Skin epidermis (tissue), 12 donors: ENCODE results near the gene LRRC4B.
A peak's percentile ranks its signal among the peaks of the same experiment; 100 is the strongest.
"Not testable (repeated sequence)": the region's sequence is repeated elsewhere in the genome, so short reads cannot be mapped to it uniquely, and the experiment has no call there.

ENCODE experiments used
- H3K27ac ChIP-seq, 21 experiments: fragments of 200-600 bp; sonication (generic) in 11 of 21; one replicate each; pipeline ENCODE4 v1.5.0; 2020; ENCODE audit warnings: mild to moderate bottlenecking in 3 of 21, inconsistent platforms in 2 of 21, moderate library complexity in 2 of 21
- H3K4me3 ChIP-seq, 7 experiments: fragments of 200-600 bp; sonication (generic) in 2 of 7; one replicate each; pipeline ENCODE4 v1.5.0; 2020; ENCODE audit warnings: inconsistent platforms in 2 of 7, mild to moderate bottlenecking in 2 of 7, moderate library complexity in 1 of 7

LRRC4B gene

GRCh38 chr19:50567882-50568727 lies at the start of gene LRRC4B:
Gene LRRC4B, minus strand, starts transcription at chr19:50568435. Its CDS starts 19,597 bp downstream, at chr19:50548838.
- no peak within 1 kb of the TSS for H3K27ac ChIP-seq
- H3K4me3 ChIP-seq: peak within 1 kb of the TSS in 1 of 7 experiments; percentile 25

DNA sequence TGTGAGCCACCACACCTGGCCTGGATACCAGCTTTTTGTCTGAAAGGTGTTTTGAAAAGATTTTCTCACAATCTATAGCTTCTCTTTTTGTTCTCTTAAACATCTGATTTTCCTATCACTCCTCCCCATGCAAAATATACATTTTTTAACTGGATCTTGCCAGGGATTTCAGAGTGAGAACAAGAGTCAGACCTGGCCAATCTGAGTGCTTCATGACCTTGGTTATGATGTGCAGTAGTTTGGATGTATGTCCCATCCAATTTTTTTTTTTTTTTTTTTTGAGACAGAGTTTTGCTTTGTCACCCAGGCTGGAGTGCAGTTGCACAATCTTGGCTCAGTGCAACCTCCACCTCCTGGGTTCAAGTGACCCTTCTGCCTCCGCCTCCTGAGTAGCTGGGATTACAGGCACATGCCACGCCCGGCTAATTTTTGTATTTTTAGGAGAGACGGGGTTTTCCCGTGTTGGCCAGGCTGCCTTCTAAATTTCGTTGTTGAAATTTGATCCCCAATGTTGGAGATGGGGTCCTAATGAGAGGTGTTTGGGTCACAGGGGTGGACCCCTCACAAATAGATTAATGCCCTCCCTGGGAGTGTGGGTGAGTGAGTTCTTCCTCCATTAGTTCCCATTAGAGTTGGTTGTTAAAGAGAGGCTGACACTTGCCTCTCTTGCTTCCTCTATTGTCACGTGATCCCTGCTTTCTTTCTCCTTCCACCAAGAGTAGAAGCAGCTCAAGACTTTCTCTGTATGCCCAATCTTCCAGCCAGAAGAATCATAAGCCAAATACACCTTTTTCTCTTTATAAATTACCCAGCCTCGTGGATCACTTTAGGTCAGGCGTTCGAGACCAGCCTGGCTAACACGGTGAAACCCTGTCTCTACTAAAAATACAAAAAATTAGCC lies 44.5 kb upstream of the LRRC4B start:
- H3K4me3 ChIP-seq: not testable (repeated sequence)

DNA sequence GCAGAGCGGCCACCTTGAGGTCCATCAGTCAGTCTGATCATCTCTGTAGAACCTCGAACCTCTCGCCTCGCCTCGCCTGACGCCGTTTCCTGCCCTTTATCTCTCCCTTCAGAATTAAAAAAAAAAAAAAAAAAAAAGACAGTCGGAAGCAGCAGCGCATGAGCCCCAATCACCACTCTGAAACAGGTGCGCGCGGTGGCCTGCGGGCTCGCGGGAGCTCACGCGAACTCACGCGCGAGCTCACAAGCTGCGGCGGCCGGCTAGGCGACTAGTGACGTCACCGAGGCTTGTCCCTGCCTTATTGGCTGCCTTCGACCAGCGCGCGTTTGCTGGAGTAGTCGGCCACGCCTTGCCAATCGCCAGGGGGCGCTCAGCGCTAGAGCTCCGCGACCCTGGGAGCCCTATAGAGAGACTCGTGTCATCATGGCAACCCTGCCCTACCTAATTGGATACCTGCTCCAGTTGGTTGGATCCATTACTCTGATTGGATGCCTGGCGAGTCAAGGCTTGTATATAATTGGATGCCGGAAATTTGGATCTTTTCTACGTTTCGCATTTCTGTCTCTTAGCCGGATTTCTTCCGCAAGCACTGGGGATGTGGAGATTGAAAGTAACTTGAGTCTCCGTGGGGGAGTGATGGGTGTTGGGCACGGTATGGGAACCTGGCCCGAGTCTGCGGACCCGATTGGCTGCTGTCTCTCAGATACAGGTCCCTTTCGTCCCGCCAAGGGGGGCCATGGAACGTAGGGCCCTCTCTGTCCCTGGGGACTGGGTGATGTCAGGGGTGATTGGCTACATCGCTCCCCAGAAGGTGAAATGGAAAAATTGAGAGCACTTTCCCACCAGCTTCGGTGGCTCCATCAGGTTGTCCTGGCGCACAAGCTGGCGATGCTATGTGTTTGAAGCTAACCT lies 39.9 kb upstream of the LRRC4B start:
- Histone ChIP-seq H3K4me3 (no peak overlapping the region), H3K27ac (no peak overlapping the region)

More for the DNA sequence above, 44.5 kb upstream of the LRRC4B start:
- H3K27ac ChIP-seq: not testable (repeated sequence)

DNA sequence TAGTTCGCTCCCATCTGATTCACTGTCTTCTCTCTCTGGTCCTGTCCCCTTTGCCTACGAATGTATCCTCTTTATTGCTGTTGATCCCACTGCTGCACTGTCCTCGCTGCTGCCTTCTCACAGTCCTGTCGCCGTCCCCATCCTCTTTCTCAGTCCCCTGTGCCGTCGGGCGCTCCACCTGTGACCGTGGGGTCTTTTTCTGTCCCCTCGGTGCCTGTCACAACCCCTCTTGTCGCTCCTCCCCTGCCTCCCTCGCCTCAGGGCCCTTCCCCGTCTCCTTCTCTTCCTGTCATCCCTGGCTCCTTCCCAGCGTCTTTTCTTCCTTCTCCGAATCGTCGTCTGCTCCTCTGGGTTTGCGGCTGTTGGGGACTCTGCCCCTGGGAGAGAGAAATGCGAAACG lies 39.2 kb upstream of the LRRC4B start:
- no peak overlapping the region for H3K4me3 ChIP-seq

GRCh38 chr19:50606059-50606836 lies 38.0 kb upstream of the LRRC4B start:
- not testable (repeated sequence) for H3K27ac ChIP-seq, H3K4me3 ChIP-seq

More for the DNA sequence above, 39.2 kb upstream of the LRRC4B start:
- H3K27ac ChIP-seq: no peak overlapping the region

DNA sequence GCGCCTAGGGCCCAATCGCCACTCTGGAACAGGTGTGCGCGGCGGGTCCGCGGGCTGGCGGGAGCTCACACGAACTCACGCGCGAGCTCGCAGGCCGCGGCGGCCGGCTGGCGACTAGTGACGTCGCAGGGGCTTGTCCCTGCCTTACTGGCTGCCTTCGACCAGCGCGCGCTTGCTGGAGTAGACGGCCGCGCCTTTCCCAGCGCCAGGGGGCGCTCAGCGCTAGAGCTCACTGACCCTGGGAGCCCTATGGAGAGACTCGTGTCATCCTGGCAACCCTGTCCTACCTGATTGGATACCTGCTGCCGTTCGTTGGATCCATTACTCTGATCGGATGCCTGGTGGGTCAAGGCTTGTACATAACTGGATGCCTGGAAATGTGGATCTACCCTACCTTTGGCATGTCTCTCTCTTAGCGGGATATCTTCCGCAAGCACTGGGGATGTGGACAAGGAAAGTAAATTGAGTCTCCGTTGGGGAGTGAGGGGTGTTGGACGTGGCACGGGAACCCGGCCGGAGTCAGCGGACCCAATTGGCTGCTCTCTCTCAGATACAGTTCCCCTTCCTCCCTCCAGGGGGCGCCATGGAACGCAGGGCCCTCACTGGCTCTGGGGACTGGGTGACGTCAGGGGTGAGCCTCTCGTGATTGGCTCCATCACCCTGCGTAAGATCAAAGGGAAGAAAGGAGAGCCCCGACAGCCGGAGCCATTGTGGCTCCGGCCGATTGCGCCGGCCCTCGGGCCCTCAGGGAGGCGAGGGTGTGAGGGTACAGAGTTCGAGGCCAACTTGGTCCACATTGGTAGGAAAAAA lies 36.2 kb upstream of the LRRC4B start:
- H3K4me3 ChIP-seq, H3K27ac ChIP-seq: not testable (repeated sequence)

- H3K4me3 ChIP-seq: no peak overlapping the region
- H3K27ac ChIP-seq: no peak overlapping the region
Observed at GRCh38 chr19:50602935-50603334, 34.7 kb upstream of the LRRC4B start.

DNA sequence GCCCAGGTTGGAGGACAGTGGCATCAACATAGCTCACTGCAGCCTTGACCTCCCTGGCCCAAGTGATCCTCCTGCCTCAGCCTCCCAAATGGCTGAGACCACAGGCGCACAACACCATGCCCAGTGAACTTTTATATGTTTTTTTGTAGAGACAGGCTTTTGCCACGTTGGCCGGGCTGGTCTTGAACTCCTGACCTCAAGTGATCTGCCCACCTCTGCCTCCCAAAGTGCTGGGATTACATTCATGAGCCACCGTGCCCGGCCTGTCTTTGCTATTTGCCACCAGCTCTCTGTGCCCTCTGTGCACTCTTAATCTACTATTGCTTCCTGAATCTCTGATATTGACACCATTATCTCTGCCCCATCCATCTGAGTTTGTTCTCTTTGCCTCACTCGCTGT lies 34.3 kb upstream of the LRRC4B start:
- Histone ChIP-seq H3K27ac (no peak overlapping the region), H3K4me3 (no peak overlapping the region)

GRCh38 chr19:50602089-50602422 lies 33.8 kb upstream of the LRRC4B start:
- H3K27ac ChIP-seq: no peak overlapping the region

GRCh38 chr19:50601407-50602088 lies 33.3 kb upstream of the LRRC4B start:
- no peak overlapping the region for H3K27ac ChIP-seq
- H3K4me3 ChIP-seq: no peak overlapping the region

More at GRCh38 chr19:50602089-50602422, 33.8 kb upstream of the LRRC4B start:
- H3K4me3 ChIP-seq: no peak overlapping the region

- Histone ChIP-seq H3K27ac (no peak overlapping the region), H3K4me3 (no peak overlapping the region)
Observed at GRCh38 chr19:50599427-50599826, 31.2 kb upstream of the LRRC4B start.

- H3K4me3 ChIP-seq: no peak overlapping the region
- no peak overlapping the region for H3K27ac ChIP-seq
Observed at GRCh38 chr19:50590191-50590590, 22.0 kb upstream of the LRRC4B start.

GRCh38 chr19:50581795-50582660 lies 13.8 kb upstream of the LRRC4B start:
- not testable (repeated sequence) for H3K4me3 ChIP-seq, H3K27ac ChIP-seq

DNA sequence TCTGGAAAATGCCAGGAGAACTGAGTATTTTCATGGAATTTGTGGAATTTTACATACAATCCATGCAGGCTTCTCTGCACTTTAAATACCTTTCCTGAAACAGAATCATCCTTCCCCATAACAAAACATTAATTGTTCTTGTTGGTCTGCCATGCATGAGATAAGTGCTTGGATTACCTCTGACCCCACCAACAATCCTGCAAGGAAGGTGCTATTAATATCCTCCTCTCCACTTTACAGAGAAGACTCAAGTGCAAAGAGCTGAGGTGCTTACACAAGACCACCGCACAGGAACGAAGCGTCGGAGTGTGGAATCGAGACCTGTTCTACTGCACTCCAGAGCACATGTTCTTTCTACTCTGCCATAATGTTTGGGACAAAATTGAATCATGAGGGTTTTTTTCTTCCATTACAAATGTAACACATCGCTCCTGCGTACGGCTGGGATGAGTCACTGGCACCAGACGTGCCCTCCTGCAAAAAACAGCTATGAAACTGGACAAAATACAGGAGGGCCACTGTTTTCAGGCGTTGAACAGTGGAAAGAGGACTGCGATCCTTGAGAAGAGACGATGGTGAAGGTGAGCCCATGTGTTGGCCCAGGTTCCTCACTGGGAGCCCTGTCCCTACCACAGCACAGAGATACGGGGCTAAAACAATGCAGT lies 12.9 kb upstream of the LRRC4B start:
- Histone ChIP-seq H3K4me3 (no peak overlapping the region), H3K27ac (no peak overlapping the region)

- Histone ChIP-seq H3K27ac (no peak overlapping the region), H3K4me3 (no peak overlapping the region)
Observed at GRCh38 chr19:50580240-50580639, 12.0 kb upstream of the LRRC4B start.

GRCh38 chr19:50576769-50577168 lies 8.5 kb upstream of the LRRC4B start:
- not testable (repeated sequence) for H3K27ac ChIP-seq

More at GRCh38 chr19:50576769-50577168, 8.5 kb upstream of the LRRC4B start:
- not testable (repeated sequence) for H3K4me3 ChIP-seq
